Measurements from ENCODE around the gene TOMM34. TPM values are rescaled to one million over a fixed set of nuclear protein-coding genes. Genes with fewer than 3 reads are reported as not detected.
A peak's percentile ranks its signal among the peaks of the same experiment; 100 is the strongest.

TOMM34 gene
- total RNA-seq, 1 donor, result 16.3 TPM

- DNase-seq (ENCODE audit: insufficient read length, low spot score, missing footprints), result no peak
- peaks cover 32% of the 10 kb centered on the region for H3K4me1 ChIP-seq (ENCODE audit: insufficient read depth, low read length)
- peaks cover 34% of the 10 kb centered on the region for H3K36me3 ChIP-seq (ENCODE audit: insufficient read depth, low read length)
- peak overlapping the region; percentile 78 for H2AFZ ChIP-seq (ENCODE audit: low read length)
- H3K4me3 ChIP-seq (ENCODE audit: insufficient read depth, low read length), result peak overlapping the region; percentile 76
- H3K79me2 ChIP-seq (ENCODE audit: insufficient read depth, low read length), result peaks cover 53% of the 10 kb centered on the region
- peak overlapping the region; percentile 75 for H3K27ac ChIP-seq (ENCODE audit: low read depth, low read length)
- TF ChIP-seq, protein P1, sequence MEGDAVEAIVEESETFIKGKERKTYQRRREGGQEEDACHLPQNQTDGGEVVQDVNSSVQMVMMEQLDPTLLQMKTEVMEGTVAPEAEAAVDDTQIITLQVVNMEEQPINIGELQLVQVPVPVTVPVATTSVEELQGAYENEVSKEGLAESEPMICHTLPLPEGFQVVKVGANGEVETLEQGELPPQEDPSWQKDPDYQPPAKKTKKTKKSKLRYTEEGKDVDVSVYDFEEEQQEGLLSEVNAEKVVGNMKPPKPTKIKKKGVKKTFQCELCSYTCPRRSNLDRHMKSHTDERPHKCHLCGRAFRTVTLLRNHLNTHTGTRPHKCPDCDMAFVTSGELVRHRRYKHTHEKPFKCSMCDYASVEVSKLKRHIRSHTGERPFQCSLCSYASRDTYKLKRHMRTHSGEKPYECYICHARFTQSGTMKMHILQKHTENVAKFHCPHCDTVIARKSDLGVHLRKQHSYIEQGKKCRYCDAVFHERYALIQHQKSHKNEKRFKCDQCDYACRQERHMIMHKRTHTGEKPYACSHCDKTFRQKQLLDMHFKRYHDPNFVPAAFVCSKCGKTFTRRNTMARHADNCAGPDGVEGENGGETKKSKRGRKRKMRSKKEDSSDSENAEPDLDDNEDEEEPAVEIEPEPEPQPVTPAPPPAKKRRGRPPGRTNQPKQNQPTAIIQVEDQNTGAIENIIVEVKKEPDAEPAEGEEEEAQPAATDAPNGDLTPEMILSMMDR (IDR thresholded peaks at IDR 0.05; ENCODE audit: extremely low read depth, low read depth, low read length), result no peak
- peaks cover 18% of the 10 kb centered on the region for H4K20me1 ChIP-seq (ENCODE audit: insufficient read depth, low read length)
- peak overlapping the region; percentile 95 for H3K4me2 ChIP-seq (ENCODE audit: insufficient read depth, low read length)
- H3K9me3 ChIP-seq (ENCODE audit: low read depth, low read length), result no peaks in the 10 kb centered on the region
- H3K27me3 ChIP-seq (ENCODE audit: insufficient read depth, low read length), result no peaks in the 10 kb centered on the region
These were observed 1.0 kb downstream of the TOMM34 start for GRCh38 chr20:44959082-44959637.

DNA sequence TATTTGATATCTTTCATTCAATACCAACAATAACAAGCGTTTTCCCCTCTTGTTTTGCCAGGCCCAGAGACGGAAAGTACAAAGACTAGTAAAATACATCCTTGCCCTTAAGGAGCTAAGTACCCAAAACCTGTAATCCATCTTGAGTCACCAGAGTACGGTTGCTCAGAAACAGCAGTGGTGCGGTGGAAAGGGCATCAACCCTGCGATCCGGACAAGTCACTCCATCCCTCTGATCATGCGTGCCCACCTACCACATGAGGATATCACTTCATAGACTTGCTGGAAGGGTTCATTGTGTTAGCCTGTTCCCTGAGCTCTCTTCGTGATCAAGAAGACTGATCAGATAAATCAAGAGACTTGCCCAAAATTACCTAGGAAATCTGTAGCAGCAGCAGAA, 1.9 kb downstream of the TOMM34 start:
- Histone ChIP-seq H3K79me2 (ENCODE audit: insufficient read depth, low read length) (peaks cover 62% of the 10 kb centered on the region), H3K27me3 (ENCODE audit: insufficient read depth, low read length) (no peaks in the 10 kb centered on the region), H3K36me3 (ENCODE audit: insufficient read depth, low read length) (peaks cover 43% of the 10 kb centered on the region), H3K4me1 (ENCODE audit: insufficient read depth, low read length) (peaks cover 32% of the 10 kb centered on the region), H2AFZ (ENCODE audit: low read length) (no peak overlapping the region), H3K9me3 (ENCODE audit: low read depth, low read length) (no peaks in the 10 kb centered on the region), H3K27ac (ENCODE audit: low read depth, low read length) (peak overlapping the region; percentile 75), H4K20me1 (ENCODE audit: insufficient read depth, low read length) (peaks cover 18% of the 10 kb centered on the region), H3K4me3 (ENCODE audit: insufficient read depth, low read length) (peak overlapping the region; percentile 76), H3K4me2 (ENCODE audit: insufficient read depth, low read length) (peak overlapping the region; percentile 95)
- TF ChIP-seq, protein P1 (IDR thresholded peaks at IDR 0.05; ENCODE audit: extremely low read depth, low read depth, low read length), result no peak
- DNase-seq (ENCODE audit: insufficient read length, low spot score, missing footprints), result no peak

- Histone ChIP-seq H3K36me3 (ENCODE audit: insufficient read depth, low read length) (peaks cover 62% of the 10 kb centered on the region), H3K27me3 (ENCODE audit: insufficient read depth, low read length) (no peaks in the 10 kb centered on the region), H3K4me2 (ENCODE audit: insufficient read depth, low read length) (no peak overlapping the region), H3K27ac (ENCODE audit: low read depth, low read length) (no peak overlapping the region), H3K4me1 (ENCODE audit: insufficient read depth, low read length) (peaks cover 25% of the 10 kb centered on the region), H2AFZ (ENCODE audit: low read length) (no peak overlapping the region), H4K20me1 (ENCODE audit: insufficient read depth, low read length) (peaks cover 24% of the 10 kb centered on the region), H3K4me3 (ENCODE audit: insufficient read depth, low read length) (no peak overlapping the region), H3K79me2 (ENCODE audit: insufficient read depth, low read length) (peaks cover 73% of the 10 kb centered on the region), H3K9me3 (ENCODE audit: low read depth, low read length) (no peaks in the 10 kb centered on the region)
- TF ChIP-seq, protein P1 (IDR thresholded peaks at IDR 0.05; ENCODE audit: extremely low read depth, low read depth, low read length), result no peak
- no peak for DNase-seq (ENCODE audit: insufficient read length, low spot score, missing footprints)
These were observed 3.8 kb downstream of the TOMM34 start for GRCh38 chr20:44956410-44956809.

- no peak overlapping the region for H3K4me3 ChIP-seq (ENCODE audit: insufficient read depth, low read length)
- H3K4me1 ChIP-seq (ENCODE audit: insufficient read depth, low read length), result peaks cover 14% of the 10 kb centered on the region
- H3K9me3 ChIP-seq (ENCODE audit: low read depth, low read length), result no peaks in the 10 kb centered on the region
- H3K4me2 ChIP-seq (ENCODE audit: insufficient read depth, low read length), result no peak overlapping the region
- H4K20me1 ChIP-seq (ENCODE audit: insufficient read depth, low read length), result peaks cover 24% of the 10 kb centered on the region
- peaks cover 73% of the 10 kb centered on the region for H3K36me3 ChIP-seq (ENCODE audit: insufficient read depth, low read length)
- H3K27ac ChIP-seq (ENCODE audit: low read depth, low read length), result no peak overlapping the region
- TF ChIP-seq, protein P1 (IDR thresholded peaks at IDR 0.05; ENCODE audit: extremely low read depth, low read depth, low read length), result no peak
- no peak overlapping the region for H2AFZ ChIP-seq (ENCODE audit: low read length)
- peaks cover 79% of the 10 kb centered on the region for H3K79me2 ChIP-seq (ENCODE audit: insufficient read depth, low read length)
- DNase-seq (ENCODE audit: insufficient read length, low spot score, missing footprints), result no peak
- no peaks in the 10 kb centered on the region for H3K27me3 ChIP-seq (ENCODE audit: insufficient read depth, low read length)
These were observed 4.9 kb downstream of the TOMM34 start for GRCh38 chr20:44955270-44955669.
